BJ (cell line): ENCODE measurements around the gene BICD2. TPM values are rescaled to one million over a fixed set of nuclear protein-coding genes. Genes with fewer than 3 reads are reported as not detected.
"Not testable (repeated sequence)": the region's sequence is repeated elsewhere in the genome, so short reads cannot be mapped to it uniquely, and the experiment has no call there.

ENCODE experiments used
- CTCF ChIA-PET: fragments of 350-600 bp; formaldehyde crosslinking; extraction: SDS; loops from one replicate; lab custom pipeline; 2021; ENCODE audit warnings: antibody characterized with exemption, inconsistent platforms; lab: Yijun Ruan, JAX
- POLR2A ChIA-PET: fragments of 300-600 bp; sonication (Branson Sonifier 250); formaldehyde crosslinking; extraction: SDS; loops from one replicate; lab custom pipeline; 2021; ENCODE audit warnings: antibody characterized with exemption; lab: Charles Lee
- DNase-seq: peaks from one replicate; pipeline ENCODE4 v3.0.0-alpha.2; 2011; ENCODE audit warnings: low read depth
- H3K27me3 ChIP-seq: 2 replicates; pipeline ENCODE4 v1.6.0; 2011; ENCODE audit warnings: low read length; ENCODE audit not compliant: control insufficient read depth, insufficient read depth
- H3K36me3 ChIP-seq: 2 replicates; pipeline ENCODE4 v1.5.1; 2011; ENCODE audit warnings: low read length; ENCODE audit not compliant: control insufficient read depth, insufficient read depth
- H3K4me3 ChIP-seq: 2 replicates; pipeline ENCODE4 v1.5.1; 2011; ENCODE audit warnings: low read depth, mild to moderate bottlenecking, control low read depth, low read length
- polyA plus RNA-seq: library from polyadenylated mRNA; depleted of rRNA; stranded (reverse); fragments of >200 nt; gene quantifications from 2 replicates; pipeline ENCODE4 v1.2.3, GENCODE V29; 2011
- TF ChIP-seq, protein P1 (sequence below): IDR thresholded peaks from 2 replicates; pipeline ENCODE4 v1.5.1; 2011; ENCODE audit warnings: low read depth, mild to moderate bottlenecking, control low read depth, inconsistent platforms, low read length, moderate library complexity; ENCODE audit not compliant: insufficient read depth

Gene BICD2
- polyA plus RNA-seq, 1 experiment = 11.6 TPM

DNA sequence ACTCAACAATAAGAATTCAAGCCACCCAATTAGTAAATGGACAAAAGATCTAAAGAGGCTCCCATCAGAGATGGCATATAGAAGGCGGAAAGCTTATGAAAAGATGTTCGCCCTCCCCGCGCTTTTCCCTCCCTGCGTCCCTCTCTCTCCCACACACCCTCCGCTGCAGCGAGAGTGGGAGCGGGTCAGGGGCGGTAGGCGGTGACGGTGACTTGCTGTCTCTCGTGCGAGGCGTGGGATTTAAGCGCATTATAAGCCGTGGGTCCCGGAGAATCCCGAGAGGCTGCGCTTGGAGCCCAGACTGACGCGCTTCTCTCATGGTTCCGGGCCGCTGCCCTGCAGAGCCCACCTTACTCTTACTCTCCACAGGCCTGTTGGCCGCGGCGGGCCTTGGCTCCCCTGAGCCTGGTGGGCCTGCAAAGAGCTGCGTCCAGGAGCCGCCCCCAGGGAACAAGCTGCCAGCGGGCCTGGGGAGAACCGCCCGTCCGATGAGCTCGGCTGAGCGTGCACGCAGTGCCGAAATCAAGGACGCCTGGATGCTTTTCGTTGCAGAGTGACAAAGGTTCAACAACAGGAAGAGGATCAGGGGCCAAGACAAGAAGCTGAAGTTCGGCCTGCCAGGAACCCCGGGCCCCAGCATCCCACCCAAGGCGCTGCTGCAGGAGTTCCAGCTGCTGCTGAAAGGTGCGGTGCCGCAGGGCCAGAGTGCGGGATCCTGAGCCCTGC, 42.6 kb upstream of the BICD2 start:
- H3K27me3 ChIP-seq = peaks cover 45% of the 10 kb centered on the region
- ChIA-PET POLR2A (no interaction called here), CTCF (interaction anchor here (1.5 to 2.4 kb wide), 2 partner anchors 14 to 16 kb away, joined by 4 to 9 read pairs; no protein-coding TSS in a partner anchor)
- DNase-seq = no peak
- H3K36me3 ChIP-seq = no peaks in the 10 kb centered on the region
- TF ChIP-seq, protein P1, sequence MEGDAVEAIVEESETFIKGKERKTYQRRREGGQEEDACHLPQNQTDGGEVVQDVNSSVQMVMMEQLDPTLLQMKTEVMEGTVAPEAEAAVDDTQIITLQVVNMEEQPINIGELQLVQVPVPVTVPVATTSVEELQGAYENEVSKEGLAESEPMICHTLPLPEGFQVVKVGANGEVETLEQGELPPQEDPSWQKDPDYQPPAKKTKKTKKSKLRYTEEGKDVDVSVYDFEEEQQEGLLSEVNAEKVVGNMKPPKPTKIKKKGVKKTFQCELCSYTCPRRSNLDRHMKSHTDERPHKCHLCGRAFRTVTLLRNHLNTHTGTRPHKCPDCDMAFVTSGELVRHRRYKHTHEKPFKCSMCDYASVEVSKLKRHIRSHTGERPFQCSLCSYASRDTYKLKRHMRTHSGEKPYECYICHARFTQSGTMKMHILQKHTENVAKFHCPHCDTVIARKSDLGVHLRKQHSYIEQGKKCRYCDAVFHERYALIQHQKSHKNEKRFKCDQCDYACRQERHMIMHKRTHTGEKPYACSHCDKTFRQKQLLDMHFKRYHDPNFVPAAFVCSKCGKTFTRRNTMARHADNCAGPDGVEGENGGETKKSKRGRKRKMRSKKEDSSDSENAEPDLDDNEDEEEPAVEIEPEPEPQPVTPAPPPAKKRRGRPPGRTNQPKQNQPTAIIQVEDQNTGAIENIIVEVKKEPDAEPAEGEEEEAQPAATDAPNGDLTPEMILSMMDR = no peak
- no peak overlapping the region for H3K4me3 ChIP-seq

DNA sequence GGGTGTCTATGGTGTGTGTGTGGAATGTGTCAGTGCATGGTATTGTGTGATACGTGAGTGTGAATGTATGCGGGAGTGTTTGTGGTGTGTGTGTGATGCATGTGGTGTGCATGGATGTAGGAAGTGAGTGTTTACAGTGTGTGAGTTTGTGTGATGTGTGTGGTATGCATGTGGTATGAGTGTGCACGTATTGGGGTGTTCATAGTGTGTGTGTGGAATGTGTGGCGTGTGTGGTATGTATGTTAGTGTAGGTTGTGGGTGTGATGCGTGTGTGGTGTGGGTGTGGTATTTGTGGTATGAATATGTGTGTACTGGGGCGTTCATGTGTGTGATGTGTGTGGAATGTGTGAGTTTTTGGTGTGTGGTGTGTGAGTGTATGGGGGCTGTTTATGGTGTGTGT, 40.1 kb upstream of the BICD2 start:
- POLR2A ChIA-PET = no interaction called here

DNA sequence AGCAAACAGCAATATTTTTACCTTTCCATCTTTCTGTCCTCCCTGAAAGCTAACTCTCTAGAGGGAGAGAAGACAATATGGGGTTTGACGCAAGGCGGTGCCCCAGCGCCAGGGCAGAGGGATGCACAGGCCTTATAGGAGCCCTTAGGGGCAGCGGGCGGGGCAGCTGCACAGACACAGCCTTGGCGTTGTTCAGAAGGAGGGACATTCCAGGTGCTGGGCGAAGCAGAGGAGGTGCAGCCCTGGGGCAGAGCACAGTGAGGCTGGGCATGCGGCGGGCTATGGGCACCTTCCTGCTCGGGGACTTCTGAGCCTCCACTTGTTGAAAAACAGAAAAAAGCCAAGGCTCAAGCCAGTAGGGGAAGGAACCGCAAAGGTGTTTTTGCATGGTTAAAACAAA, 33.7 kb upstream of the BICD2 start:
- Histone ChIP-seq H3K36me3 (no peaks in the 10 kb centered on the region), H3K4me3 (no peak overlapping the region), H3K27me3 (peaks cover 7% of the 10 kb centered on the region)
- CTCF ChIA-PET = interaction anchor here (1.3 kb wide), 1 partner anchor 8 kb away, joined by 4 read pairs; no protein-coding TSS in a partner anchor
- TF ChIP-seq, protein P1 = no peak
- POLR2A ChIA-PET = no interaction called here
- DNase-seq = no peak

More for the DNA sequence above, 40.1 kb upstream of the BICD2 start:
- no peaks in the 10 kb centered on the region for H3K36me3 ChIP-seq
- no peak overlapping the region for H3K4me3 ChIP-seq
- H3K27me3 ChIP-seq = peaks cover 41% of the 10 kb centered on the region
- DNase-seq = no peak
- TF ChIP-seq, protein P1 = no peak
- CTCF ChIA-PET = no interaction called here

DNA sequence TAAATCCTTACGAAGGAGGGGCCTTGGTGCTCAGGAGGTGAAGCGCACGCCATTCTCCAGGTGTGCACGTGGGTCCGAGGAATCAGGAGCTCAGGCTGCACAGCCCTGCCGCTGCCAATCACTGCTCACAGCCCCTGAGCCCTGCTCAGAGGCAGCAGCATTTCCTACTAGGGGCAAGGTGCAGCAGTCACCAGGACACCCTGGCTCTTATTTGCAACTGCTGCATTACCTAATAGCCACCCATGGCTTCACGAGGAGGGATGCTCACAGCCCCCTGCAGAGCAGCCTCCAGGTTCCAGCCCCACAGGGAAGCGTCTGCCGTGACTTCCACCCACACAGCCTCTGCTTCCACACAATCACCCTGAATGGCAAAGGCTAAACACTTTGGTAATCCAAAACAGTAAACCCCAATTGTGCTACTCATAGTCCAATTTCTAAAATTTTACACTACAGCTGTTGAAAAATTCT, 31.7 kb upstream of the BICD2 start:
- H3K4me3 ChIP-seq, POLR2A ChIA-PET, H3K36me3 ChIP-seq, DNase-seq: not testable (repeated sequence)
- CTCF ChIA-PET = interaction anchor here (1.4 kb wide), 1 partner anchor 9 kb away, joined by 3 read pairs; no protein-coding TSS in a partner anchor
- H3K27me3 ChIP-seq = peaks cover 11% of the 10 kb centered on the region

DNA sequence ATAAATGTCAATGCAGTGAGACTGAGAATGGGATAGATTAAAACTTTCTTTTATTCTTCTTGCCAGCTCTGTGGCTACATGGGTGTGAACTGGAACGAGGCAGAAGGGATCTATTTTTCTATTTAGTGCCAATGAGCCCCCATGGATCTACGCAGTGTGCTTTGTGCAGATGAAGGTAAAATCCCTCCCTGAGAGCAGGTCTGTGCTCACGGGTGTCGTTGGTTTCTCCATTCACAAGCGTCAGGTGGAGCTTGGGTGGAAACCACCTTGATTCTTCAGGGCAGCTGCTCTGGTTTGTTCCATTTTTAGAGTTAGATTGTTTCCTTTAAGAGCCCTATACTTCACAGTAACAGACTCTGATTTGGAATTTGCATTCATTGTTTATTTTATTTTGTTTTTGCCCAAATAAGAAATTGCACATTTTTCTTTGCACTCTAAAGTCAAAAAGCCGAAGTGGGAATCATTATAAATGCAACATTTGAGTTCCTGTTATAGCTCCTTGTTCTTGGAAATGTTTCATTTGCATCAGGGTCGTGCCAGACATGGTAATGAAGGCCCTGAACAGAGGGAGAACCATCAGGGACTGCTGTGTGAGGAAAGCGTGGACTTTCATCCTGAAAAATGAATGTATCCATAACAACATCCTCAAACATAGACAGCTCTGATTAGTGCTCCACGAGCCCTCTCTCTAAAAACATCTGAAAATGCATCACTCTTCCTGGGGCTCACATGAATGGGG, 31.1 kb upstream of the BICD2 start:
- H3K36me3 ChIP-seq = no peaks in the 10 kb centered on the region
- TF ChIP-seq, protein P1 = no peak
- H3K27me3 ChIP-seq = peaks cover 11% of the 10 kb centered on the region
- no peak for DNase-seq
- no peak overlapping the region for H3K4me3 ChIP-seq
- CTCF ChIA-PET = interaction anchor here (7.4 kb wide), 1 partner anchor 79 kb away, joined by 86 read pairs; no protein-coding TSS in a partner anchor
- POLR2A ChIA-PET = no interaction called here
